NCI-H460 (cell line): ENCODE measurements around the gene ISCU. TPM values are rescaled to one million over a fixed set of nuclear protein-coding genes. Genes with fewer than 3 reads are reported as not detected.
"Not testable (repeated sequence)": the region's sequence is repeated elsewhere in the genome, so short reads cannot be mapped to it uniquely, and the experiment has no call there.

Source experiments
- DNase-seq: peaks from one replicate; pipeline ENCODE4 v3.0.0-alpha.2; 2016; ENCODE audit warnings: low read depth; ENCODE audit errors: extremely low read depth
- total RNA-seq: library from RNA; depleted of rRNA; stranded (reverse); fragments of >200 nt; shearing (Covaris generic); gene quantifications from 2 replicates; pipeline ENCODE4 v1.2.3, GENCODE V29; 2014

Gene ISCU
- total RNA-seq, 1 experiment from 2014 or later, result 245 TPM

GRCh38 chr12:108568338-108569154 lies 6.2 kb downstream of the ISCU start:
- no peak for DNase-seq

GRCh38 chr12:108570743-108571608 lies 8.6 kb downstream of the ISCU start:
- DNase-seq, result no peak

- no peak for DNase-seq
Observed at GRCh38 chr12:108571609-108572165, 9.3 kb downstream of the ISCU start.

- no peak for DNase-seq
Observed at GRCh38 chr12:108572166-108572790, 9.9 kb downstream of the ISCU start.

- no peak for DNase-seq
Observed at GRCh38 chr12:108573317-108573716, 10.9 kb downstream of the ISCU start.

- DNase-seq, result not testable (repeated sequence)
Observed at GRCh38 chr12:108574276-108574675, 11.9 kb downstream of the ISCU start.

- no peak for DNase-seq
Observed at GRCh38 chr12:108575199-108575912, 13.0 kb downstream of the ISCU start.

- DNase-seq, result no peak
Observed at GRCh38 chr12:108576660-108577234, 14.4 kb downstream of the ISCU start.

GRCh38 chr12:108577458-108577857 lies 15.1 kb downstream of the ISCU start:
- DNase-seq, result no peak

GRCh38 chr12:108578264-108578663 lies 15.9 kb downstream of the ISCU start:
- DNase-seq, result no peak

GRCh38 chr12:108578813-108579212 lies 16.4 kb downstream of the ISCU start:
- no peak for DNase-seq

- no peak for DNase-seq
Observed at GRCh38 chr12:108580531-108580930, 18.1 kb downstream of the ISCU start.

- no peak for DNase-seq
Observed at GRCh38 chr12:108581311-108582227, 19.2 kb downstream of the ISCU start.

GRCh38 chr12:108582509-108582908 lies 20.1 kb downstream of the ISCU start:
- no peak for DNase-seq

GRCh38 chr12:108582978-108583770 lies 20.8 kb downstream of the ISCU start:
- no peak for DNase-seq

GRCh38 chr12:108583991-108584390 lies 21.6 kb downstream of the ISCU start:
- no peak for DNase-seq

- no peak for DNase-seq
Observed at GRCh38 chr12:108584456-108585065, 22.2 kb downstream of the ISCU start.

GRCh38 chr12:108585864-108586263 lies 23.5 kb downstream of the ISCU start:
- DNase-seq, result no peak
